Kidney glomerular epithelial cell (primary cell): ENCODE measurements around the gene DCUN1D2.

Experiments used
- DNase-seq: peaks from one replicate; lab custom pipeline; 2025; lab: John Stamatoyannopoulos, UW

Gene DCUN1D2

DNA sequence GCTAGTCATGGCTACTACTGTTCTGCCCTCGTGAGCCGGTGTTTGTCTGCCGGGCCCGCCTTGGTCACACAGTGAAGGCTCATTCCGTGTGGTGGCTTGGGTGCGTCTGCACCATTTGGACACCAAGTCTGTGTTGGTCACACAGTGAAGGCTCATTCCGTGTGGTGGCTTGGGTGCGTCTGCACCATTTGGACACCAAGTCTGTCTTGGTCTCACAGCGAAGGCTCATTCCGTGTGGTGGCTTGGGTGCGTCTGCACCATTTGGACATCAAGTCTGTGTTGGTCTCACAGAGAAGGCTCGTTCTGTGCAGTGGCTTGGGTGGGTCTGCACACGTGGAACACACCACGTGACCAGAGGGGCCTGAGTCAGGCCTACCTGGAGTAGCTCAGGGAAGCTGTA is 29.0 kb upstream of the DCUN1D2 start:
- no peak for DNase-seq

DNA sequence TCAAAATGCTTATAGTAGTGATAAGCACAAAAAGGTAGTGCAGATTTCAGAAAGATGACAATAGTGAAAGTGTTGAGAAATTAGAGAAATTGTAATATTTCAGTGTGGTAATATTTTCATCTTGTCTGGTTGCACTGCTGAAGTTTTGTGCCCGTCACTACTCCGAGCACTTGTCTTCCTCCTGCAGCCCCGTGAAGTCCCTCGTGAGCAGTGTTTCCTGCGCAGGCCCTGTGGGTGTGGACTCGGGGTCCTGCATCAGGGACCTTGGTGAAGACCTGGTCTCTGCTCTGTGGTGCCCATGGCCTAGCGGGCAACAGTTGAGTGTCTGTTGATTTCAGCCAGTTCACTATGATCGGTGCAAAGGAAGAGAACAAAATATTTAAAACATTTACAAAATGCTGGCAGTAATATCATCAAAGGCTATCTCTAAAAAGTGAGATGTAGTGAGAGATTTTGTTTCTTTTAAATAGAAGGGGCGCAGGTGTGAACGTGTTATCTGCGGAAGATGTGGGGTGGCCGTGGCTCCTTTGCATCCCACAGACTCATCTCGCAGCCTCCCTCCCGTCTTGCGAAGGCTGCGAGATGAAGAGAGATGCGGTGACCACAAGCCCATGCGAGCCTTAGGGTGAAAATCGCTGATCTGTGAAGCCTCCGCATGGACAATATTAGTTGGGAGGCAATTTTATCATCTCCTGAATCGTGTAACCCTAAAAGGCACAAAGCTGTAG is 27.7 kb upstream of the DCUN1D2 start:
- no peak for DNase-seq

DNA sequence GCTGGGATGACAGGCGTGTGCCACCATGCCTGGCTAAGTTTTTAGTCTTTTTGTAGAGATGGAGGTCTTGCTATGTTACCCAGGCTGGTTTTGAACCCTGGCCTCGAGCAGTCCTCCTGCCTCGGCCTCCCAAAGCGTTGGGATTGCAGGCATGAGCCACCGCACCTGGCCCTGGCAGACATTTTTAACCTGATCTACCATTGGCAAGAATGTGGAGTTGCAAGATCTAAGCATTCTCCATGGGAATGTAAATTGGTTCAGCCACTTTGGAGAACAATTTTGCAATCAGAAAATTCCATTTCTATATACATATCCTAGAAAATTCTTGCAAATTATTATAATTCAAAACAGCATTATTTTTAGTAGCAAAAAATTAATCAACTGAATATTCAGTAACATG is 24.3 kb upstream of the DCUN1D2 start:
- no peak for DNase-seq

DNA sequence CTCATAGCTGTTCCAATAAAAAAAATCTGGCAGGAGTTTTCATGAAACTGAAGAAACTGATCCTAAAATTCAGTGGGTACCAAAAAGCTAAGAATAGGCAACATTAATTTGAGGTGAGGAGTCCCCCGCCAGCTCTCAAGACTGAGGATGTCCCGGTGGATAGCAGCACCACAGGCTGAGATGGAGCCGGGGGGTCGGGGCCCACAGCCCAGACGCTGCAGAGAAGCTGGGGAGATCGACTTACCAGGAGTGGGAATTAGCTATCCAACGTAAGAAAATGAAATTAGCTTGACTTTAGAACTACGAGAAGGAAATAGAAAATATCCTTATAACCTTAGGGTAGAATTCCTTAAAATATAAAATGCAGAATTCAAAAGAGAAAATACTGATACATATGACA is 23.2 kb upstream of the DCUN1D2 start:
- DNase-seq = no peak

DNA sequence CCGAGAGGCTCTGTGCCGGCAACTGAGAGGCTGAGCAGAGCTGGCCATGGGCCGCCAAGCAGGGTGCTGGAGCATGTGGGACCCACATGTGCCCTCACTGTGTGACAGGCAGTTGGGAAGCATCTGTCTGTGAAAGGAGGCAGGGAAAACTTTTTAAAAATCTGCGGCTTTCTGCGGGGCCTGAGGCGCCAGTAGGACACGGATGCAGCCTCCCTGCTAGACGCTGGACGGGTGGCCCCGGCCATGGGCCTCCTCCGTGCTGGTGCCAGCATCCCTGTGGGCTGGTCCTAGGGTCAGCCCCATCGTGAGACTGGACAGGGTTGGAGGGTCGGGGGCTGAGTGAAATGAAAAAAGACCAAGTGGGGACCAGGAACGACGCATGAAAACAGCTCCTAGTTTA is 20.9 kb upstream of the DCUN1D2 start:
- no peak for DNase-seq

DNA sequence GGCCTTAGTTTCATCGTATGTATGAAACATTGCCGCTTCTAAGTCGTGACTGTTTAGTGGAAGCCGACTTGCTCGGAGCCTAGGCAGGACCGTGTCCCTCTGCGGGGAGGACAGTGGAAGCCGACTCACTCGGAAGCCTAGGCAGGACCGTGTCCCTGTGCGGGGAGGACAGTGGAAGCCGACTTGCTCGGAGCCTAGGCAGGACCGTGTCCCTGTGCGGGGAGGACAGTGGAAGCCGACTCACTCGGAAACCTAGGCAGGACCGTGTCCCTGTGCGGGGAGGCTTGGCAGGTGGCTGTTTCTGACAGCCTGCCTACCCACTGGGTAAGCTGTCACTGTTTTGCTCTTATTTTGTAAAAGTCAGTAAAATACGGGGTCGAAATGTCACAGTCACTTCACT is 20.4 kb upstream of the DCUN1D2 start:
- no peak for DNase-seq

DNA sequence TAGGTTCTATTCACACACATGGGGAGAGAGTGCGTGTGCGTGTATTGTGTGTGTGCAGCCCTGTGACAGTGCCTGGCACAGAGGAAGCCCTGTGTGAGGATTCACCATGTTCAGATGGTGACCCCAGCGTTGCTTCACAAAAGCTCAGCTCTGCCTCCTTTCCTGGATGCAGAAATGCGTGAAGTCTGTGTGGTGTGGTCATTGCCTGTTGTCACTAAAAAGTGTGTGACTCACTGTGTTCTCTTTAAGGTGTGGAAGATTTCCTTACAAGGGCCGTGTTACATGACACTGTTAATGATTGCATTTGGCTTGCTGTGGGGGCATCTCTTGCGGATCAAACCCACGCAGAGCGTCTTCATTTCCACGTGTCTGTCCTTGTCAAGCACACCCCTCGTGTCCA is 19.5 kb upstream of the DCUN1D2 start:
- no peak for DNase-seq

DNA sequence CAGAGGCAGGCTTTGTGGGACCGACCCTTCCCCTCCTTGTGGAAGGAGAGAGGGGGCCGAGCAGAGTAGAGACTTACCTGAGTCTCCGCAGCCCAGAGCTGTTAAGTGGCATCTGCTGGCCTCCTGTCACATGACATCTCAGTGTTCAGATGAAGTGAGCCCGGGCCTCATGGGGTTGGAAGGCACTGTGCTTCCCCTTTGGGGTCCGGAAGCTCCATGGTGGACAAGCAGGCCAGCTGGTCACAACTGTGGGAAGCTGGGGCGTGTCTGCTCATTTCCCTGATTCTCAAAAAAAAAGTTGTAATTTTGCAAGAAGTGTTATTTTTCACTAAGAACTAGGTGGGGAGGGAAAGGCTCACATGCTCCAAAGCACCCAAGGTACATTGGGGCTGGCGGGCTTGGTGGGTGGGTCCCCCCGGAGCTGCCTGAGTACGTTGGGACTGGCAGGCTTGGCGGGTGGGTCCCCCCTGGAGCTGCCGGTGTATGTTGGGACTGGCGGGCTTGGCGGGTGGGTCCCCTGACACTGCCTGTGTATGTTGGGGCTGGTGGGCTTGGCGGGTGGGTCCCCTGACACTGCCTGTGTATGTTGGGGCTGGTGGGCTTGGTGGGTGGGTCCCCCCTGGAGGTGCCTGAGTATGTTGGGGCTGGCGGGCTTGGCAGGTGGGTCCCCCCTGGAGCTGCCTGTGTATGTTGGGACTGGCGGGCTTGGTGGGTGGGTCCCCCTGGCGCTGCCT is 18.2 kb upstream of the DCUN1D2 start:
- no peak for DNase-seq

DNA sequence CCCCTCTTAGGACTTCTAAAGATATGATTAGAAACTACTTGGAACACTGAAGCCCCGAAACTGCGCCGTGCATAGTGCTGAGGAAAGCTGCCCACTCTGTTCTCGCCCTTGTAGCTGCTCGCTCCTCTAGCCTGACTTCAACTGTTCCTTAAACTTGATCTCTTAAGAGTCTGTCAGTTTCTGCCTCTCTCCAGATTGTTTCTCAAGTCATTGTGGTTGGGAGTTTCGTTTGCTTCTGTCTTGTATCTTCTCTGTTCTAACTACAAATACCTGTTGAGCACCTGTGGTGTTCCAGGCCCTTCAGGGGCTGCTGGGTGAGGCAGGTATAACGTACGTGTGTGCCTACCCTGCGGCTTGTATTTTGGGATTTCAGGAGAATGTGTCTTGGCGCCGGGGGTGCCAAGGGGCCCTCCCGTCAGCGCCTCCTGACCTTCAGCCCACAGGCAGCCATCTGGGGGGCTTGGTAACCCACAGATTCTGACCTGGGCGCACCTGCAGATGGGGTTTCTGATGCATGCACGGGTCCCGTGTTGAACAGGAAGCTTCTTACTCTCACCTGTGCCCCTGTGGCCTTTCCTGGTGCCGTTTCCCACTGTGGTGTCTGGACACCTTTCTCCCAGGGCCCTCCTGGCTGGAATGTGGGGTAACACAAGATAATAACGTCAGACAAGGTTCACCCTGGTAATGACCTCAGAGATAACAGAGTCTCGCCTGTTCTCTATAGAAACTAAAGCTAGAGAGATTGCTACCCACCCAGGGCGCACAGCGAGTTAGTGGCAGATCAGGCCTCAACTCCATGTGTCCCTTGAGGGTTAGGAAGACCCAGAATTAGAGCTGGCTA is 17.2 kb upstream of the DCUN1D2 start:
- DNase-seq = no peak

DNA sequence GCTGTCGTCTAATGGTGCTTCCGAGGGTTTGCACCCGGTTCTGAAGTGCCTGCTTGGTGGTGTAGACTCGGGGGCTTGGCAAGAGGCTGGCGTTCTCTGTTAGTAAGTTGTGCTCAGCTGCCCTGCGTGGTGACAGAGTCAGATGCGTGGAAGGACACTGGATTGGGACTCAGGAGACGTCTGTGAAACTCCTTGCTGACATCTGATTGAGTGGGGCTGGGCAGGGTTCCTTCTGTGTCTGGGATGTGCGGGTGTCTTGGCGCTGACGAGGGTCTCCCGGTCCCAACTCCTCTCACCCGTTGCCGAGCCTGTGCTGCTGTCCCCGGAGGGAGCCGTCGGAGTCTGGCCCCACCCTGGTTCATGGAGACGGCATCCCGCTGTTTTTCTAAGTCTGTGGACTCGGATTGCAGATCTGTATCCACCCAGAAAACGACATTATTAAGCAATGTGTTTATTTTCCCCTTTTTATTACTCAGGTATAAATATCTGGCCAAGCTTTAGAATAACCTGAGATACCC is 16.4 kb upstream of the DCUN1D2 start:
- DNase-seq = no peak

DNA sequence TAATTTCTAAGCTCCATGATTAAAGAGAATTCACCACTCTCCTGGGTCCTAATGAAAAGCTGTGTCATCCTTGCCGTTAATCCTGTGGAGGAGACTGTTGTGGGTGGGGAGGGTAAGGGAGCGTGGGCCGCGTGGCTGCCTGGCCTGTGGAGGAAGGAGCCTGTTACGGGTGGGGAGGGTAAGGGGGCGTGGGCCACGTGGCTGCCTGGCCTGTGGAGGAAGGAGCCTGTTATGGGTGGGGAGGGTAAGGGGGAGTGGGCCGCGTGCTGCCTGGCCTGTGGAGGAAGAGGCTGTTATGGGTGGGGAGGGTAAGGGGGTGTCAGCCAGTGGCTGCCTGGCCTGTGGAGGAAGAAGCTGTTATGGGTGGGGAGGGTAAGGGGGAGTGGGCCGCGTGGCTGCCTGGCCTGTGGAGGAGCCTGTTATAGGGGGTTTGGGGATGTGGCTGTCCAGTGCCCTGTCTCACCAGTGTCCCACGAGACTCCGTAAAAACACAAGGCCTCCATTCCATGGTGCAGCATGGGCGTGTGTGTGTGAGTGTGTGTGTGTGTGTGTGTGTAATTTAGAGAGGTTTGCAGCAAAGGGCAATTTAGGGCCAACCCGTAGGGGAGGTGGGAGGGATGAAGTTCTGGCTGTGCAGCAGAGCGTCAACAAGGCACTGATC is 15.6 kb upstream of the DCUN1D2 start:
- DNase-seq = no peak

DNA sequence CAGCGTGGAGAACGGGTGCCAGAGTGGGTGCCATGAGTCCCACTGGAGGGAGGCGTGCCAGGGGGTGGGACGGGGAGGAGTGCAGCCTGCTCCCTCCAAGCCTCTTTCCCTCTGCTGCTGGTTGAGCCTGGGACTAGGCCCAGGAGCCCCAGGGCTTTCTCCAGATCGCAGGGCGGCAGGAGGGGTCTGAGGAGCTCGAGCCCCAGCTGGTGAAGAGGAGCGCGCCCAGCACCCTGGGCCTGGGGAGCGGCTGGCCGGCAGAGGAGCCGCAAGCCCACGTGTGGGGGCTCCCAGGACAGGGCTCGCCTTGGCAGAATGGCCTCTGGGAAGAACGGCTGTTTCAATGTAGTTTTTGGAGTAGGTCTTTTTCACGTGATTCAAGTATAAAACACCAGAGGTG is 12.2 kb upstream of the DCUN1D2 start:
- no peak for DNase-seq

DNA sequence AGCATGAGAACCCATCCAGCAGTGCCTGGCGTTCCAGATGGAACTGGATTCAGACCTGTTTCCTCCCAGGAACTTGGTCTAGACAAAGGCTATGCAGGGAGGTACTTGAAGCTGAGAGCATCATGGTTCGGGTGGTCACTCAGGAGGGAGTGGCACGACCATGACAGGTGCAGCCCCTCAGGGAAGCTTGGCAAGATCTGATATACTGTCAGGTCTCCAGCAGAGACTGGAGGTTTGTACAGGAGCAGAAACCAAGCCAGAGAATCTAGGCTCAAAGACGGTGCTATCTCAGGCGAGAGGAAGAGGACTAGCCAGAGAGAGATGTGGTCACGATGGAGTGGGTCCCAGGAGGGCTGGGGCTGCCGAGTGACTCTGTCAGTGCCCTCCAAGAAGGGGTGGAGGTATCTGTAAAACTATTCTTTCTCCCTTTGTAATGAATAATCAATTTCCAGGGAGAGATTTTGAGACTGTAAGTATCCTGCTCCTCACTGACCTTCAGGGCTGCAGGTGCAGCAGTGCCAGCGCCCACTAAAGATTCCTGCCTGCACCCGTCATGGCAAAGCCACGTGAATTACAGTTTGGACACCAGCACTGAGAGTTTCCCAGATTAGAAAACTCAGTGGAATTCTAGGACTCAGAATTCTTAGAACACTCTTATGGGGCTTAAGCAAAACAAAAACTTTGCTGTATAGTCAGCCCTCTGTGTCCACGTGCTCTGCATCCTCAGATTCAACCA is 10.2 kb upstream of the DCUN1D2 start:
- no peak for DNase-seq

DNA sequence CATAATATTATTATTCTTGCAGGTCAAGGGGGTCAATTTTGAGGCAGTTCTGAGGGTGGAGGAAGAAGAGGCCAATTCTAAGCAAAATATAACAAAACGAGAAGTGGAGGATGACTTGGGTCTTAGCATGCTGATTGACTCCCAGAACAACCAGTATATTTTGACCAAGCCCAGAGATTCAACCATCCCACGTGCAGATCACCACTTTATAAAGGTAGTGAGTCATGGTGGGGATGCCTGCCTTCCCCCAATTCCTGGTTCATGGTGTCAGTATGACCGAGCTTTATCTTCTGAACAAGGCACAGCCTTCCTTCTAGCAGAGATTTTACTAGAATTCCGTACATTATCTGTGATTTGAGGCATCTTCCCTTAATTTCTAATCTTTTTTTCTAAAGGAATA is 9.4 kb upstream of the DCUN1D2 start:
- no peak for DNase-seq

DNA sequence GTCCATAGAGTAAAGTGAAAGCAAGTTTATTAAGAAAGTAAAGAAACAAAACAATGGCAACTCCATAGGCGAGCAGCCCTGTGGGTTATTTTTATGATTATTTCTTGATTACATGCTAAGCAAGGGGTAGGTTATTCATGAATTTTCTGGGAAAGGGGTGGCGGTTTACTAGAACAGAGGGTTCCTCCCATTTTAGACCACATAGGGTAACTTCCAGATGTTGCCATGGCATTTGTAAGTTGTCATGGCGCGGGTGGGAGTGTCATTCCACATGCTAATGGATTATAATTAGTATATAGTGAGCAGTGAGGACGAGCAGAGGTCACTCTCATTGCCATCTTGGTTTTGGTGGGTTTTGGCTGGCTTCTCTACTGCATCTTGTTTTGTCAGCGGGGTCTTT is 8.4 kb upstream of the DCUN1D2 start:
- DNase-seq = no peak

DNA sequence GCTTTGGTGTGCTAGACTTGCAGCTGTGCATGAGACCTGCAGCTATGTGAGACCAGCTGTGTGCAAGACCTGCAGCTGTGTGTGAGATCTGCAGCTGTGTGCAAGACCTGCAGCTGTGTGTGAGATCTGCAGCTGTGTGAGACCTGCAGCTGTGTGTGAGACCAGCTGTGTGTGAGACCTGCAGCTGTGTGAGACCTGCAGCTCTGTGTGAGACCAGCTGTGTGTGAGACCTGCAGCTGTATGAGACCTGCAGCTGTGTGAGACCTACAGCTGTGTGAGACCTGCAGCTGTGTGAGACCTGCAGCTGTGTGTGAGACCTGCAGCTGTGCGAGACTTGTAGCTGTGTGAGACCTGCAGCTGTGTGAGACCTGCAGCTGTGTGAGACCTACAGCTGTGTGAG is 6.7 kb upstream of the DCUN1D2 start:
- DNase-seq = no peak

DNA sequence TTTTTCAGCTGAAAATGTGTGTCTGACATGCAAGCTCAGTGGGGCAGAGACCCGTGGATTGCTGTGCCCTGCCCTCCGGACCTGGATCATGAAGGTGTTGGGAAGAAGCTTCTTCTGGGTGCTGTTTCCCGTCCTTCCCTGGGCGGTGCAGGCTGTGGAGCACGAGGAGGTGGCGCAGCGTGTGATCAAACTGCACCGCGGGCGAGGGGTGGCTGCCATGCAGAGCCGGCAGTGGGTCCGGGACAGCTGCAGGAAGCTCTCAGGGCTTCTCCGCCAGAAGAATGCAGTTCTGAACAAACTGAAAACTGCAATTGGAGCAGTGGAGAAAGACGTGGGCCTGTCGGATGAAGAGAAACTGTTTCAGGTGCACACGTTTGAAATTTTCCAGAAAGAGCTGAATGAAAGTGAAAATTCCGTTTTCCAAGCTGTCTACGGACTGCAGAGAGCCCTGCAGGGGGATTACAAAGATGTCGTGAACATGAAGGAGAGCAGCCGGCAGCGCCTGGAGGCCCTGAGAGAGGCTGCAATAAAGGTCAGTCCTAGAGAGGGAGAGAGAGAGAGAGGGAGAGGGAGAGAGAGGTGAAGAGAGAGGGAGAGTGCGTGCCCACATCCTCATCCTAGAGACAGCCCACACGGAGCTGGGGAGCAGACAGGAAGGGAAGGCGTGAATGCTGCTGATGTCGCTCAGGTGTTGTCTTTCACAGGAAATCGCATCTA is 5.1 kb upstream of the DCUN1D2 start:
- DNase-seq = peak; percentile 41

DNA sequence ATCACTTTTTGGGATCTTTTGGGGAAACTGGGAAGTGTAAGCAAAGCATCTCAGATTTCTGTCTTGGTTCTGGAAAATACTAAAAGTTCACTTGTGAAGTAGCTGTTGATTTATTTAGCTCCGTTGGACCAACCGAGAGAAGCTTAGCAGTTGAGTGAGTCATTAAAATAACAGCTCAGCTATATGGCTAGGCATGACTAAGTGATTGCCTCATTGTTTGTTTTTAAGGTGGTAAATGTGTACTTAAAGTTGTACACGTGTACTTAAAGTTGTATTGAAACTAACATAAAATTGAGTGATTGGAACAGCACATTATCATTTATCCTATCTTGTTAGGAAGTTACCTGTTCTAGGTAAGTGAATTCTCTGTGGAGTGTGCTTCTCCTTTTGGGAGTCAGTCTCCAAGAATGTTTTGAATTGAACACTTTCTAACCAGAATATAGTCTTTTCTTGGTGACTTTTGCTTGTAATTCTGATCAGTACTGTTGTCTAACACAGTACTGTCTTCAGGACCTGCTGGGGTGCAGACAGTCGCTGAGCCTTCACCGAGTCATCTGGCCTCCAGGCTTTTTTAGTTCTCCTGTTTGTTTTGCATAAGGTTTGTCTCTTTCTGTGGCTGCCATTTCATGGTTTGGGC is 2.9 kb upstream of the DCUN1D2 start:
- peak; percentile 85 for DNase-seq

DNA sequence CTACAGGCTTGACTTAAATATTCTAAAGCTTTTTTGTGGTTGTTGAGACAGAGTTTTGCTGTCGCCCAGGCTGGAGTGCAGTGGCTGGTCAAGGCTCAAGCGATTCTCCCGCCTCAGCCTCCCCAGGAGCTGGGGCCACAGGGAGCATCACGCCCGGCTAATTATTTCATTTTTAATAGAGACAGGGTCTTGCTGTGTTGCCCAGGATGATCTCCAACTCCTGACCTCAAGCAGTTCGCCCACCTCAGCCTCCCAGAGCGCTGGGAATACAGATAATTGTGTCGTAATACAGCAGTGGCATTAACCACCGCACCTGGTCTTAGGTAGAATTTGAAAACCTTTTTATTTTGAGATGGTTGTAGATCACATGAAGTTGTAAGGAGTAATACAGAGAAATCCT is 1.5 kb upstream of the DCUN1D2 start:
- DNase-seq = no peak

DNA sequence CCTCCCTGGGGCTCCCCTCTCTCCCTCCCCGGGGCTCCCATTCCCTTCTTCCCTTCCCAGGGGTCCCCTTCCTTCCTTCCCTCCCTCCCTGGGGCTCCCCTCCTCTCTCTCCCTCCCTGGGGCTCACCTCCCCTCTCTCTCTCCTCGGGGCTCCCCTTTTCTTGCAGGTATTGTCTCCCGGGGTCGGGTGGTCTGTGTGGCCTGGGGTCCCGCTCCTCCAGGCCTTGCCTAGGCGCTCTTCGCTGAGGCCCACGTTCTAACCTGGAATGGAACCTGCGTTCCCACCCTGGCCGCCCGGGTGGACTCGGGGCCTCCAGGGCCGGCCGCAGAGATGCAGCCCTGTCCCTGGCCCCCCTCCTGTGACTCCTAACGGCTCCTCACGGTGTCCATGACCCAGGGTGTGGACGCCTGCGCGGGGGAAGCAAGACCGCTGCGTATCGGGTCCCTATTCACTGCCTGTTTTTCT is 940 bp upstream of the DCUN1D2 start:
- no peak for DNase-seq
